ENCODE data around the gene GRID2.

- TF ChIP-seq EP300 (IDR thresholded peaks at IDR 0.05; ENCODE audit: low read depth) (no peak), CTCF (IDR thresholded peaks at IDR 0.05) (no peak)
These were observed 1389.4 kb downstream of the GRID2 start for GRCh38 chr4:93693141-93693540.

Data from transverse colon (tissue), 3 donors.